NCI-H1105 (cell line): Measurements from ENCODE around the gene TRIM31.
A peak's percentile ranks its signal among the peaks of the same experiment; 100 is the strongest.

Source experiments
- DNase-seq: peaks from one replicate; lab custom pipeline; 2025; lab: John Stamatoyannopoulos, UW

TRIM31 gene

DNA sequence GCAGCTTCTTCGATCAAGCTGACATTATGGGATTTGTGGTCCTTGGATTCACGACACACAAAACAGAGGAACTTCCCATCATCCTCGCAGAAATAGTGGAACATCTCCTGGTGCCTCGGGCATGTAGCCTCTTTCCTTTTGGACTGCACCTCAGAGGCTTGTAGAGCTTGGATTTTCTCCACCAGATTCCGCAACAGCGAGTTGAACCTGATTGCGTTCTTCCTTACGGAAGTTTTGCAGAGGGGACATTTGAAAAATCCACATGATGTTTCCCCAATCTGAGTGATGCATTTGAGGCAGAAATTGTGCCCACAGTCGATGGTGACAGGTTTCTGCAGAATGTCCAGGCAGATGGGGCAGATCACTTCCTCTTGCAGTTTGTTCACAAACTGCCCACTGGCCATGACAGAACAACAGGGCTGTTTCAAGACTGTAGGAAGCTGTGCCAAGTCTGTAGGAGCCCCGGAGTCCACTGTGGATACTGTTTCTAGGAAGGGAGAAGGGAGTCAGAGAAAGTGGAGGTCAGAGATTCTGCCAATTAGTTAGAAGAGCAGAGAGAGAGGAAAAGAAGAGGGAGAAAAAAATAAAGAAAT lies 392 bp downstream of the TRIM31 start:
- DNase-seq: no peak

DNA sequence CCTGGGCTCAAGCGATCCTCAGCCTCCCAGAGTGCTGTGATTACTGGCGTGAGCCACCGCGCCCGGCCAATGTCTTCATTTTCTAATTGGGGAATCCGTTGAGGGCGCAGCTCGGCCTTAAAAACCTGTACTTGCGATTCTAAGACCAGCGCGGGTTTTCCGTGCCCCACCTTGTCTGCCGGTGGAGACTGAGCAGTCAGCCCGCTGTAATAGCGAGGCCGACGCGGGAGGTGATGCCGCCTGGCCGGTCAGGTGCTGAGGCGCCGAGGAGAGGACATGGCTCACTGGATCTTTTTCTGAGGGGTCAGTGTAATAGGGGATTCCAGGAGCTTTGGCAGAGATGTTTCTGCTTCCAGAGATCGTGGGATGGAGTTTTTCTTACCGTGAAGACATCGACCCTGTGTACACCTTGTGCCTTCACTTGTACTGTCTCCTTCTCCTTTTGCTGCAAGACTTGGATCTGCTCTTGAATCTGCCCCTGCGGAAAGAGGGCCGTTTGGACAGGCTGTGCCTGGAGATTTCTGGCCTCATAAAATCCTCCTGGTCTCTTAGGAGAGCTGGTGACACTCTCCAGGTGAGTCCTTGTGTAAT lies 1.5 kb downstream of the TRIM31 start:
- DNase-seq: no peak

DNA sequence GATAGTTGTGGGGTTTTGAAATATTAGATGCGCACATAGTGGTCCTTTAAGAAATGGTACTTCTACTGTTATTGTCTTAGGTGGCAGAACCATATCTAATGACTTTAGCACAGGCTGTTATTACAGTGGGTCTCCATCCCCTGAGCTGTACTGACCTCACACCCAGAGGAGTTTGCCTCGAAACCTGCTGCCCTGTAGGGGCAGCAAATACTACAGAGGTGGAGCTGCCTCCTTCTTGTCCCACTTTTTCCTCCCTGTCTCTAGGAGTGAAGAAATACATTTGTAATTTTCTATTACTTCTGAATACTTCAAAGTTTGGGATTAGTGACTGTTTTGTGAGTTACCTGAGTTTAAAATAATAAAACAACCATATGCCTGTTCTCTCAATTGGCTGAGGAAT lies 8.2 kb downstream of the TRIM31 start:
- DNase-seq: no peak

DNA sequence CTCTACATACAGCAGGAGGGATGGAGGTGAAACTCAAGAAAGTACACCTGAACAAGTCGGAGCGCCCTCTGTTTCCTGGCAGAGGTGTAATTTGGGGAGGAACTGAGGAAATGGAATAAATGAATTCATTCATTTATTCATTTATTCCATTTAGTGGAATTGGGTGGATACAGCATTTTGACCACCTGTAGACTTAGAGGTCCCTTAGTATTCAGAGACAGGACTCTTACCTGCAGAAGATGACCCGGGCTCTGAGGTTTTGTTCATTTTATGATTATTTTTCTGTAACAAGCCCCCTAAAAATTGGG lies 9.1 kb downstream of the TRIM31 start:
- DNase-seq: no peak

DNA sequence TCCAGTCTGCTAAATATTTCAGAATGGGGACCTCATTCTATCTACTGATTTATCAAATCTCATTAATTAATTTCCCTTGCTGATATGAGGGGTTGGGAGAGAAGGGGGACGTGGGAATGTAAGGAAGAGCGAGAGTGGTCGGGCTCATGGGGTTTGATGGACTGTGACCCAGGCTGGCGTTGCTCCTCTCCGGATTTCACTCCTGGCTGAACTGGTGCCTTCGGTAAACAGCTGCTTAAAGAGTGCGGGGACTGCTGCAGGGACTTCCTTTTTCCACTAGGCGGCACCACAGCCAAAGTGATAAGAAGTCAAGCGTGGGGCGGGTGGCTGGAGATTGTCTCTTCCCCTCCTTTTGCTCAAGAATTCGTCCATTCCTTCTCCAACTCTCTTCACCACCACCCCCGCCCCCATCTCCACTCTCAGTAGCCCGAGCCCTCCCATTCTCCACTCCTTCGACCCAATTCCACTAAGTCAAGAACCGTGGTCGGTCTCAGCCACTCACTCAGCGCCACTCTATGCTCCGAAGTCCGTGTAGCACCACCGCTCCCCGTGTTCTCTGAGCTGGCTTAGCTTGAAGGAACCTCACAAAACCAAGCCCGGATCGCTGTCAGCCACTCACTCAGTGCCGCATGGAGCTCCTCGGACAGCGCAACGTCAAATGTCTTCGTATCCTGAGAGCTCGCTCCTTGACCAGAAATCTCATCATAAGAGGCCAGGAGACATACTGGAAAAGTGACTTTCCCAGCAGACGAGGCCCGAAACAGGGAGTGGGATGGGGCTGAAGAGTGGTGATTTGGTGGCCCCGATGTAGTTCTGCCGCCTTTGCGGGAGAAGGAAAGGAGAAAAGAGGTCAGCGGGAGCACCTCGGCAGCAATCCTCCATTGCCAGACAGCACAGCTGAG lies 9.7 kb downstream of the TRIM31 start:
- peak; percentile 72 for DNase-seq

DNA sequence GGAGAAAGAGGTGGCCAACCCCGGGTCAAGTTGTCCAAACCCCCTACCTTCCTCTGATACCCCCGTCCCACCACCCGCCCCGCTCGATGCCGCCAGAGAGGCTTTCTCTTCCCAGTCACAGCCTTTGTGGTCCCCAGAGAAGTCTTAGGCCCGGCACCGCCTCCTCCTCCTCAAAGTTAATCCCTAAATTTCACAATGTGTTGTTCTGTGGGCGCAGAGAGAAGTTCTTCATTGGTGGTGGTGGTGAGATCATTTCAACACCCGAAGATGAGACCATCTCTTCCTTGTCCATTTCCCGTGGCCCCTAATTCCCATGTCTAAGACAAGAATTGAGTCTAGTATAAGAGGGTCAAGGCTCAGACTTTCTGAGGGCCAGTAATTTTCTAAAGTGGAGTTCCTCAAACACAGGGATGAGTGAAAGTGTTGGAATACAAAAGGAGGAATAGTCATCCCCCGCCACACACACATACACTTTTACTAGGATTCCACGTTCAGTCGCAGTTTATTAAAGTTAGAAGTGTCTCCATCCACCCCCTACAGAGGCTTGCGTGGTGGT lies 10.4 kb downstream of the TRIM31 start:
- no peak for DNase-seq

DNA sequence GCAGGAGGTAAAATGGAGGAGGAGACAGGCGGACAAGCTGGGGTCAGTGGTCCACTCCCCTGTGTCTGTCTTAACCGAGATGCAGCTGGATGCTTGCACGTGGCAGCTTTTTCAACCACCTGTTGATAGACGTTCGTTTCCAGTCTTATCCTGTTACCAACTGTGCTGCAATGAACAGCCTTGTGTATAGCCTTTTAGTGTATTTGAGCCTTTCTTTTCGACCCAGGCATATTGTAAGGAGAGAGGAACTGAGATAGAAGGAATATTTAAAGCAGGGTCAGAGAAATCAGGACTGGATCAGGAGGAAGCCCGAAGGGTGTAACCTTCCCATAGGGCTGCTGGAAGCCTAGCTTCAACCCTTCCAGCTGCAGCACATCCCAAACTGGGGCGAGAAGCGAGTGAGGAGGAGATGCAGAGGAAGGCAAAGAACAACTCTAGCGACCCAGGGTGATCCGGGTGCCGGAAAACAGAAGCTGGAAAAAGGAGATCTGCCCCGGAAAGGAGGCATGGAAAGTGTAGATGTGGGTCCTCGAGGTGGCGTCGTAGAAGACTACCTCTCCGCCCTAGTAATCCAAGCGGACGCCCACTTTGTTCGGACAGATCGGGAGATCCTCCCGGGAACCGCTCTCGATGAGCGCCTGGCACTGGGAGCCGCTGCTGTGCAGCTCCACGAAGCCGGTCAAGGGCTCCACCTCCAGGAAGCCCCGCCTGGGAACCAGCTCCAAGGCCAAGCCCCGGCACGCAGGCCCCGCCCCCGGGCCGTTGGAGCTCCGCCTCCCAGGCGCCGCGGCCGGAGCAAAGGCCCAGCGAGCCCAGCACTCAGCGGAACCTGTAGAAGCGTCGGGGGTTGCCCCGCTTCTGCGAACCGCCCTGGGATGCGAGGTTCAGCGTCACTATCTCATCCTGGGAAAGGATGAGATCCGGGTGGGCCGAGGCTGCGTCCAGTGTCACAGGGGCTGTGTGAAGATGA lies 11.2 kb downstream of the TRIM31 start:
- DNase-seq: no peak

DNA sequence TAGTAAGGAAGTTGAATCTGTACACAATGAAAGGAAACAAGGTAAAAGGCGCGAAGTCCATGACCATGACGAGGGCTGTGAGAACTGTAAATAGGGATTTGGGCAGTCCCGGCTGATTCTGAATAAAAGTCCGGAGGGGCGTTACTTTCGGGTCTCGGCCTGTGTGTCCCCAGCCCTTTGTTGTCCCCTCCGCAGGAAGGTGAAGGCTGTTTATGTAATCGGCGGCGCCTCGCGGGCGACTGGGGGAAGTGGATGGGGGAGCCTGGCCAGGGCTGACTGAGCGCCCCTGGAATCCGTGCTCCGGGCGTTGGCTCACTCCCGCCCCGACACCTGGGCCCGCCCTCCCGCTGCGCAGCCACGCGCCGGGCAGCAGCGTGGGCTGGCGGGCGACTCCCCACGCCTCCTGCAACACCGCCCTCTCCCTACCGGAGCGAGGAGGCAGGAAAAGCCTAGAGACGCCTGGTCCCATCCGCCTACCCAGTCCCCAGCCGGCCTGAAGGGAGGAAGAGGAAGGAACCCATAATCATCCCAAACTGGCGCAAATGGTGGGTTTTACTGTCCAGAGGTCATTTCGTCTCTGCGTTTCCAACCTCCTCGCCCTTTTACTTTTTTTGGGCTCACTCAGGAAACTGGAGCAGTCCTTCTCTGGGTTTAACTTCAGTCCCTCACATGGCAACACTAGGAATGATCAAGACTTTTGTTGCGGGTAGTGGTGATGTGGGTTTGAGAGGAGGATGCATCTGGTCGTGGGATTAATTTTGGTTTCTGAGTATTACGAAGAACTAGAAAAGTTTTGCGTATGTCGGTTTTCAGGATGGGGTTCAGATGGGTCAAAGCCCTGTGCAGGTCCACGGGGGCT lies 12.1 kb downstream of the TRIM31 start:
- no peak for DNase-seq

DNA sequence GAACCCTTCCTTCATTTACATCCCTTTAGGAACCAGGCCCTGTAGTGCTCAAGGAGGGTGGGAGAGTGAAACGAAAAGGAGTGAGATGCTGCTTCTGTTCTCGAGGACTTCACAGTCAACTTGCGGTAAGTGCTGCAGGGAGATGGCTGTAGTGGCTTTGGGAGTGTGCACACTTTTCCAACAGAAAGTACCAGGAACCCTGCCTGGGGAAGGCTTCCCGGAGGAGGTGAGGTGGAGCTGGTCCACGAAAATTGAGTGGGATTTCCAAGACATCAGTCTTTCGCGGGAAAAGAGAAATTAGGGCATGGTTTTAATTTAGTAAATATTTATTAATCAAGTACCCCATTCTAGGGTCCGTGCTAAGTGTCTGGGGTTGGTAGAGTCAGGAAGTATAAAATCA lies 12.7 kb downstream of the TRIM31 start:
- DNase-seq: no peak

DNA sequence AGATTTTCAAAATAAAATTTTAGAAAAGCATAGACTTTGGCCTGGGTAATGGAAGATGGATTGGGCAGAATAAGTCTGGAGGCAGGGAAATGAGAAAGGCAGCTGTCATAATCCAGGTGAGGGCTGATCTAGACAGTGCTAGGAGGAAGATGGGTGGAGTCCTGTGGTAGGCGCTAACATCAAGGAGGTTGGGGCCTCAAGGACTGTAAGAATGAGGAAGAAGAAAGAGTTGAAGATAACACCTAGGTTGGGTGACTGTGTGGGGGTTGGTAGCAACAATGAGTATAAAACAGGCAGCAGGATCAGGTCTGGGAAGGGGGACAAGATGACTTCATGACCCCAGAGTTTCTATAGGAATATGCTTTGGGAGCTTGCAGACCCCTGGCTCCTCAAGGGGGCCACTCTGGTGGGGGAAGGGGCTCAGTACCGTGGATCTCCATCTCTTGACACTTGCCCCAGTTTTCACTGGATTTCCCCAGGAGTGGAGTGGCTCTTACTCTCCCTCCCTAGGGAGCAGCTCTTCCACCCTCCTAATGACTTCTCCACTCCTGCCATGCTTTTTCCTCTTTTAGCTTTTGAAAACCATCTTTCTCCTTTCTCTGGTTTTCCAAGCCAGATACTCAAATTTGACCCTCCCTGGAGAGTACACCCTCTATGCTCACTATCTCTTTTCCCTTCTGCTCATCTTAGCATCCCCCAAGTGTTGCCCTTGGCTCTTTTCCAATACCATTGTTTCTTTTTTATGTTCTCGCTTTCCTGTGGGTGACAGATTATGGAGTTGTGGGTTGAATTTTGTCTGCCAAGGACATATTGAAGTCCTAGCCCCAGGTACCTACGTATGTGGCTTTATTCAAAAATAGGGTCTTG lies 14.8 kb downstream of the TRIM31 start:
- no peak for DNase-seq

DNA sequence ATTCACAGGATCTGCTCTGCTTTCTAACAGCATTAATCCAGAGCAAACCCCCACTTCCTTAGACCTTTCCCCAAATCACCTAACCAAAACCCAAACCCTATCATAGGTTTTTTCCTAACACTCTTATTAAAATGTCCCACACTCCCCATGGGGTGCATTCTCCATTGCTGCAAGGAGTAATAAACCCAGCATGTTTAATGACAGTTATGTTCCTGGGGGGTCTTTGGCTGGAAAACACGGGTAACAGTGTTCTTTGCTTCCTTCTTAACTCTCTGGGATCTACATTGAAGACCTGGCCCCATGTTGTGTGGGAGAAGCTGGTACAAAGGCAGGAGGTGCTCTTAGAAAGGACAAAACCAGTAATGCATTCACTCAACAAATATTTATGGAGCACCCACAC lies 16.1 kb downstream of the TRIM31 start:
- DNase-seq: no peak

DNA sequence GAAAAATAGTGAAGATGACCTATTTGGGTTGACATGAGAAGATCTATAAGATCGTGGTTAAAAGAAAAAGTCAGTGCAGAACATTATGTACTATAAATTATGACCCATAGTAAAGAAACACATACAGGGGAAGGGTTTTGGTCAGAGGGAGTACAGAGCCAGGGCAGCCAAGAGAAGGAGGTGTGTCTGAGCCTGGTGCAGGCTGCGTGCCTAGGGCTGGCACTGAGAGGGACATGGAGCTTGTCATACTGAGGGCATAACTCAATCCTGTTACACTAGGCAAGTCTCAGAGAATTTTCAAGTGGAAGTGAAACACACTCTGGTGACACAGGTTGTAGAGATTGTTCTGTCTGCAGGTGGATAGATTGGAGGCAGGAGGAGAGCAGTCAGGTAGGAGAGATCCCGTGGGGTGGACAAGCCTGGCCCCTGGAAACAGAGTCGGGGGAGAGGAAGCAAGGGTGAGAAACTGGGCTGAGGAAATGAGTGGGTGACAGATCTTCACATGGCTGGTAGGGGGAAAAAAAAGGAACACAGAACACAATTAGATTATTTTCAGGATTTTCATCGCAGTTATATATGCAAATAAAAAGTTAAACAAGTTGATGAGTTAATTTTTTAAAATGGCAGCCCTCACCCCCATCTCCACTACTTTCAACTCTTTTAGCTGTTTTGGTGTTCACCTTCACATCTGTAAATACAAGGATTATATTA lies 18.8 kb downstream of the TRIM31 start:
- DNase-seq: no peak

DNA sequence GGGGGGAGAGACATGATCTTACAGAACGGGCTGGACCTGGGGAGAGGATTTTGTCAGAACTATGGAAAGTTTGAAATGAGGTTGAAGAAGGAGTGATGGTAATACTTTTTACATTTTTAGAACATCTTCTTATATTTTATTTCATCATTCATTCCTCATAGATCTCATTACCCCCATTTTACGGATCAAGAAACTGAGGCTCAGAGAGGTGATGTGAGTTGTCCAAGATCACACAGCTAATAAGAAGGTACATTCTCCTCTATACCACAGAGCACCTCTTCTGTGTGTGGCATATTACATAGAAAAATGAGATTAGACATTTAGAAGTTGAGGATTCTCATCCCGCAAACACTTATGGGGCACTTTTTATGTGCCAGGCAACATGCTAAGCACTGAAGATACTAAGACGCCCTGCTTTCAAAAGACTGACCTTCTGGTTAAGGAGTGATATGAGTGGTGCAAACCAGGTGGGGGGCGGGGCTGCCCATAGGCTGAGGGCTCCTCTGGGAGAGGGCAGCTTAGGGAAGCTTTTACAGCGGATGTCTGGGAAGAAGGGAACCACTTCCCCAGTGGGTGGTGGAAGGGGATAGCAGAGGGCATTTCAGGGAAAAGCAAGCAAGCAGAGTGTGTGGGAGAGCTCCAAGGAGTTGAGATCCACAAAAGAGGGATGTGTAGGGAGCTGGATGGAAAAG lies 19.9 kb downstream of the TRIM31 start:
- no peak for DNase-seq

DNA sequence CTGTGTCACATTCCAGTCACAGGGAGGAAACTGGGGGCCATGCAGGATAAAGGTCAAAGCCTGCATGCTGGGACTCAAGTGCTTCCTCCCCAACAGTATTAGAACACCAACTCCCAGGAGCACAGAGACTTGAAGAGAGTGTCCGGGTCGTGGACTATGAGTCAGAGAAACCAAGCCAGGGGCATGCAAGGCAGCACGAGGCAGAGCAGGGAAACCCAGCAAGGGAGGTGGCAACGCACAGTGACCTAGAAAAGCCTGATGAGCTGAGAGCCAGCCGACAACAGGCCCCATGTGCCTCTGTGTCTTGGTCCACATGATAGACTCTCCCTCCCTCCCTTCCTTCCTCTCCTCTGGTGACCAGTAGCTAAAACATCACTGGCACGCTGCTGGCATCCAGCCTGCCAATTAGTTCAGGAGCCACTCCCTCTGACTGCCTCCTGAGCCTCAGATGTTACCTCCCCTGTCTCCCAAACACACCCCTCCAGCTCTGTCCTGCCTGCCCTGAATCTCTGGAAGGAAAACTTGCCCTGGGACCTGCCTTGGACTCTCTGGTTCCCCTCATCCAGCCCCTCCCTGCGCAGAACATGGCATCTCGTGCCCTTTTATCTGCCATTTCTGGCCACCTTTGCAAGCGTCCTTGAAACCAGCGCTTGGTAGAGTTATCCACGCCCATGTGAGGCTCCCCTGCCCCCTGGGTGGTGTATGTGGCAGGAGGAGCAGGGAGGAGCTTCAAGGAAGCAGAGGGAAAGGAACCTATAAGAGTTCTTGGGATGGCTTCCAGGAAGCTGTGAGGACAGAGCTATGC lies 21.1 kb downstream of the TRIM31 start:
- no peak for DNase-seq

DNA sequence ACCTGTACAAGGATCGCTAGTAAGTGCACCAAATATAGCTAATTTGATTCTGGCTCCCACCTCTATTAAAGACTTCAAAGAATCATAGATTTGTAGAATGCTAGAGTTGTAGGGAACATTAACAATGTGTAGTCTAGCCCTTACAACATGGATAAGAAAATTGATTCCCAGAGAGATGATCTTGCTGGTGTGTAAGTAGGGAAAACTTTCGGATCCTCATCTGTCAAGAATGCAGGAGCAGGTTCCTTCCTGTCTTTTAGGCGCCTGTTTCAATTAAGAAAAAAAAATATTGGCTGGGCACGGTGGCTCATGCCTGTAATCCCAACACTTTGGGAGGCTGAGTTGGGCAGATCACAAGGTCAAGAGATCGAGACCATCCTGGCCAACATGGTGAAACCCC lies 25.0 kb downstream of the TRIM31 start:
- no peak for DNase-seq

DNA sequence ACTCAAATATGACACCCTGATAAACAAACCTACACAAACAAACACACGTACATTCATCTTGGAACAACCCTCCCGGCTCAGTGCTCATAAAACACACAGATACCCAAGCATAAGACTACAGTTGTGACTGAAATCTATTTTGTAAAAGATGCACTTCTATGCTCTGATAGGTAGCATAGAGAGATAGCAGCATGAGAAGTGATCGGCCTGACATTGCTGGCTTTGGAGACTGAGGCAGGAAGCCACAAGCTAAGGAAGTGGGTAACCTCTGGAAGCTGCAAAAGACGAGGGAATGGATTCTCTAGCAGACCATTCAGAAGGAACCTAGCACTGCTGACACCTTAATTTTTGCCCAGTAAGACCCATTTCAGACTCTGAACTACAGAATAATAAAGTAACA lies 35.7 kb downstream of the TRIM31 start:
- DNase-seq: no peak

DNA sequence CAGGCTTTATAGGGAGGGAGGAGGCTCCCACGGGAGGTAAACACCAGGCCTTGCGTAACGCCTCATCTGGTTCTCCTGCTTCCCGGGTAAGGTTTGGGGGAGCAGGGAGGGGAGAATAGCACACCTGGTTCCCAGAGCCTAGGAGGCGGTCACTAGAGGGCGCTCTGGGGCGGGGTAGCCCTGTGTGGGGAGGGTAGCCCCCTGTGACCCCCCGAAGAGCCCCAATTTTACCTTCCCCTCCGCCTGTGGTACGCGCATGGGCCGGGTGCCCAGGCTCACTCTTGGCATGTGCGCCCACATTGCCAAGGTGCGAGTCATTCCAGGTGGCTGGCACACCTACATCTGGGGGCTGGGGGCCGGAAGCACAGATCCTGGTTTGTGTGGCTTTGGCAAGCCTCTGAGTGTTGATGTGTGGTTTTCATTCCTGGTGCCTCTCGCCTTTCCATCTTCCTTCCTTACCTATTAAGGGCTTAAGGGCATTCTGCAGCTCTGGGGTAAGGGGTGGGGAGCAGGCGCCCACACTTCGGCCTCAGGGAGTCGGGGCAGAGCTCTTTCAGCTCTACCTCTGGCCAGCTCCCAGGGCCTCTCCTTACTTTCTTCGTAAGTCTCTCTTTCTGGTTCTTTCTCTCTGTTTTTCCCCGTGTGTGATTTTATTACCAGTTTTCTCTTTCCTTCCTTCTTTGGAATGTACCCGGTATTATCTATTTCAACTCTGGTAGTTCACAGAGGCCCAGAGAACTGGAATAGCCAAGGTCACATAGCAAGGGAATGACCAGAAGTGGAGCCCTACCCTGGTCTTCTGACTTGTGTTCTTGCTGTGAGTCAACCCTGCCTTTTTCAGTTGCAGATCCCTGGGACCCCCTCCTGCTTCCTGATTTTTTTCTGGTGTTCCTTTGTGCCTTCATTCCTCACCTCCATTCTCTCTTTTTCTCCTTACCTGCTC lies 36.8 kb downstream of the TRIM31 start:
- peak; percentile 23 for DNase-seq
